Stimulated activated CD4-positive, alpha-beta T cell treated with anti-CD3 and anti-CD28 coated beads, Interleukin-4, amount 100 ng/mL, for 4 hours (primary cell): ENCODE results near the gene FAF2.
"Not testable (repeated sequence)": the region's sequence is repeated elsewhere in the genome, so short reads cannot be mapped to it uniquely, and the experiment has no call there.

ENCODE experiments used
- DNase-seq, 2 experiments: peaks; one replicate each; pipeline ENCODE4 v3.0.0-alpha.2; 2020

Gene FAF2, protein sequence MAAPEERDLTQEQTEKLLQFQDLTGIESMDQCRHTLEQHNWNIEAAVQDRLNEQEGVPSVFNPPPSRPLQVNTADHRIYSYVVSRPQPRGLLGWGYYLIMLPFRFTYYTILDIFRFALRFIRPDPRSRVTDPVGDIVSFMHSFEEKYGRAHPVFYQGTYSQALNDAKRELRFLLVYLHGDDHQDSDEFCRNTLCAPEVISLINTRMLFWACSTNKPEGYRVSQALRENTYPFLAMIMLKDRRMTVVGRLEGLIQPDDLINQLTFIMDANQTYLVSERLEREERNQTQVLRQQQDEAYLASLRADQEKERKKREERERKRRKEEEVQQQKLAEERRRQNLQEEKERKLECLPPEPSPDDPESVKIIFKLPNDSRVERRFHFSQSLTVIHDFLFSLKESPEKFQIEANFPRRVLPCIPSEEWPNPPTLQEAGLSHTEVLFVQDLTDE

GRCh38 chr5:176447978-176448608 lies at the start of gene FAF2:
Gene FAF2 (plus strand): TSS chr5:176448385. CDS start chr5:176448408, 23 bp downstream.
- peak; percentile 96 to 97 for DNase-seq

DNA sequence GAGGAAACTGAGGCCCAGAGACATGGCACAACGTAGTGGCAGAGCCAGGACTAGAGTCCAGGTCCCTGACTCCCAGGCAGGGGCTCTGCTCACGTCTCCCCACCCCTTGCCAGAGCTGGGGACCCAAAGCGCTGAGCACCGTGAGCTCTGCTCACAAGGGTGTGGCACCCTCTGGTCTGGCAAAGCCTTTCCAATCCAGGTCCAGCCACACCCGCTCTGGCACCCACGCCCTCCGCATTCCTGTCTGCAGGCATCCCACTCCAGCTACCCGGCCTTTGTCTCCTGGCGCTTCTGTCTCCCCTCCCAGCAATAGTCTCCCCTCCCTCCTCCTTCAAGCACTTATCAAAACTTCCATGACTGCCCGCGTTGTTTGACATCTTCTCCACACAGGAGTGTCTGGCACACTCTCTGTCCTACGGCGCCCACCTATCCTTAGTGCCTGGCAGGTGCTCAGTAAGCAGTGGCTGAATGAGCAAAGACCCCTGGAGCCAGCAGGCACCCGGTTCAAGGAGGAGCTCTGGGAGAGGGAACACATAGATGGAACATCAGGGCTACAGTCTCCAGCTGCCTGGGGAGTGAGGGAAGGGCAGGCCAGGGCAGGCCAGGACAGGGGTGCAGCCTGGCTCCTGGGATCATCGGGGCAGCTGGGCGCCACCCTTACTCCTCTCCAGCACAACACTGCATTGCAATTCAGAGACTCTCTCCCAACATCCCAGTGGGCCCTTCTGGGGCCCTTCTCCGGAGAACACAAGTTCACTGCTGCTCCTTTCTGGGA lies 47.6 kb upstream of the FAF2 start:
- no peak for DNase-seq

DNA sequence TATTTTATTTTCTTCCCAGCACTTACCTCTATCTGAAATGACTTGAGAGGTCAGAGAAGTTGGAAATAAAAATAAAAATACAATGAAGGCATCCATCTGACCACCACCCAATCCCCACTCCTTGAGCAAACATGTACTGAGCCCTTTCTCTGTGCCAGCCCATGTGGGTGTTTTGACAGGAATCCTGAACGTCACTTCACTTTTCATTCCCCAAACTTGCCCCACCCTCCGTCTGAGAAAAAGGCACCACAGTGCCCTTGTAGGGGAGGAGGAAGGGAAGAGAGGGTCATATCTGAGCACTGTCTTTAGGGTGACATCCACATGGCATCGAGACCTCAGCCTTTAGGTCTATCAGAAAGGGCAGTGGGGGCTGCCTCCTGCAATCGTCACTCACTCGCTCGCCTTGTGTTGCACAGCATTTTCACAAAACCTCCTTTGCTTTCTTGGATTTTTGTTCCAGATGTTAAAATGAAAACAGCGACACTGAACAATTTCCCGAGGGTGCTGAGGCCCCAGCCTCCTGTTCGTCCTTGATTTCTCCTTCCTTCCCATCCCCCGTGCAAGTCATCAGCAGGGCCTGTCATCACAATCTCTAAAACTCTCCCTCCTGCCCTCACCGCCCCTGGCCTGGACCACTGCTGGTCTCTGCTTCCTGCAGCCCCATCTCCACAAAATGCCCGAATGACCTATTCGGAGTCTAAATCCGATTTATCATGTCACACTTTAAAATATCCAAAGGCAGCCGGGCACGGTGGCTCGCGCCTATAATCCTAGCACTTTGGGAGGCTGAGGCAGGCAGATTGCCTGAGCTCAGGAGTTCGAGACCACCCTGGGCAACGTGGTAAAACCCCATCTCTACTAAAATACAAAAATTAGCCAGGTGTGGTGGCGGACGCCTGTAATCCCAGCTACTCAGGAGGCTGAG lies 46.6 kb upstream of the FAF2 start:
- no peak for DNase-seq

- DNase-seq = no peak
These were observed 42.3 kb upstream of the FAF2 start for GRCh38 chr5:176405656-176406435.

DNA sequence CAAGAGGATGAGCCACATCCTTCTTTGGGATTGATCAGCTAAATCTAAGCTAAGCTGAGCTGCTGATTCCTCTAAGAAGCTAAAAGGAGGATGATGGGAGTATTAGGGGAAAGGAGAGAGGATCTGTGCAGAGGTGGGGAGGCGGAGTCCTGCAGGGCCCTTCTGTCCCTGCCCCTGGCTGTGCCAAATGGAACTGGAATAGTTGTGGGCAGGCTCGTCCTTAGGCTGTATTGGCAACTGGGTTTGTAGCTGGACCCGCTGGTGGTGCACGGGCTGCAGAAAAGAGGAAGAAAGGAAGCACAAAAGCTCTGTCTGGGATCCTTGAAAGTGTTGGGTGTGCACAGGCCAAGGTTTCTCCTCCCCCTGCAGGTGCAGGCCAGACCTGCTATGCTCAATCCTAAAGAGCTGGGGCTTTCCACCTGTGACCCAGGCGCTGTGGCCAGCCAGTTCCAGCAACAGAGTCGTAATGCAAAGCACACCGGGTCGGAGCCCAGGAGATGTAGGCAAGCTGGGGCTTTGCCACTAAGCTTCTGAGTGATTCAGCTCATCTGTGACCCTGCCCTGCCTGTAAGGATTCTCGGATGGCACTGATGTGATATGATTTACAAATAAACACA lies 41.6 kb upstream of the FAF2 start:
- no peak for DNase-seq

GRCh38 chr5:176407456-176408251 lies 40.5 kb upstream of the FAF2 start:
- no peak for DNase-seq

DNA sequence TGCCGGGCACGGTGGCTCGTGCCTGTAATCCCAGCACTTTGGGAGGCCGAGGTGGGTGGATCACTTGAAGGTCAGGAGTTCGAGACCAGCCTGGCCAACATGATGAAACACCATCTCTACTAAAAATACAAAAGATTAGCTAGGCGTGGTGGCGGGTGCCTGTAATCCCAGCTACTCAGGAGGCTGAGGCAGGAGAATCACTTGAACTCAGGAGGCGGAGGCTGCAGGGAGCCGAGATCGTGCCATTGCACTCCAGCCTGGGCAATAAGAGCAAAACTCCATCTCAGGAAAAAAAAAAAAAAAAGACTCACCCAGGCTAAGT lies 40.0 kb upstream of the FAF2 start:
- not testable (repeated sequence) for DNase-seq

- DNase-seq = no peak
These were observed 39.6 kb upstream of the FAF2 start for GRCh38 chr5:176408590-176408989.

GRCh38 chr5:176409765-176410164 lies 38.4 kb upstream of the FAF2 start:
- DNase-seq = no peak

- DNase-seq = no peak
These were observed 37.6 kb upstream of the FAF2 start for GRCh38 chr5:176410486-176411180.

DNA sequence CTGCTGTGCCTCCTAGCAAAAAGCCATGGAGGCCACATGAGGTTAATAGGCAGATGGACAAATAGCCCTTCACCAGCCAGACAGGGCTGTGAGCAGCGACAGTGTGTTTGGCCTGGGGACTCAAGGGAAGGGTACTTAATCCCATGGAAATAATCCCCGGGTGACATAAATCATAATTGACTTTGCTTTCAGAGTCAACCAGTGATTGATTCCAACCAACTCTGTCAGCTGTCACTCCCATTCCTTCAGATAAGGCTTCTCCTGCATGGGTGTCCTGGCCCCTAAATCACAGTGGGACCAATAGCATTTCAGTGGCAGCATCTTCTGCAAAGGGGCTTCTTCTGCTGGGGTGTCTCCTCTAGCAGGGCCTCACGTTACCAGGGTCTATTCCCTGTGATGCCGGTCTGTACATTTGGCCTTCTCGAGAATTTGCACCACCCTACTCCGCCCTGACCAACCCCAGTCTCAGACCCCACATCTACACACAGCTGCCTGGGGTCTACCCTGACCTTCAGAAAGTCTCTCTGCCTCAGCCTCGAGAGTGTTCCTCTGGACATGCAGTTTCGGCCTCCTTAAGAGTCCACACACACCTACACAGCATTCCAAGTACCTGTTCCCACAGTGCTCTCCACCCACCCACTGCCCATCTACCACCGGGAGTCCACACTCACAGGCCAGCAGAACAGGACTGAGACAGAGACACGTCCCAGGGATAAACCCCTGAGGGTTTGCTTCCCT lies 35.5 kb upstream of the FAF2 start:
- DNase-seq = no peak

- DNase-seq = no peak
These were observed 35.0 kb upstream of the FAF2 start for GRCh38 chr5:176413255-176413565.

GRCh38 chr5:176413709-176414191 lies 34.4 kb upstream of the FAF2 start:
- DNase-seq = no peak

DNA sequence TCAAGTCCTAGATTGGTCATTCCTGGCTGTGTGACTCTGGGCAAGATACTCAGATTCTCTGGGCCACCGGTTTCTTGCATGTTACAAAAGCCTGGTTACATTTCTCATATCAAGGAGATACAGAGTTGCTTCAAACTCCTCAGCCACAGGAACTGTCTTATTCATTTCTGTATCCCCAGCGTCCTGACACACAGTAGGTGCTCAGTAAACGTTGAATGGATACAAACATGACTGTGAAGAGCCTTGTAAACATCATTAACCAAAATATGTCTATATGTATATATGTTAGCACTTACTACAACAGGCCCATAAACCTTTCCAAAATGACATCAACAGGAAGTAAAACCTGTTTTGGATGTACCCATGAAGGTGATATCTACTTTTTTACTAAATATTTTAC lies 33.5 kb upstream of the FAF2 start:
- DNase-seq = no peak

DNA sequence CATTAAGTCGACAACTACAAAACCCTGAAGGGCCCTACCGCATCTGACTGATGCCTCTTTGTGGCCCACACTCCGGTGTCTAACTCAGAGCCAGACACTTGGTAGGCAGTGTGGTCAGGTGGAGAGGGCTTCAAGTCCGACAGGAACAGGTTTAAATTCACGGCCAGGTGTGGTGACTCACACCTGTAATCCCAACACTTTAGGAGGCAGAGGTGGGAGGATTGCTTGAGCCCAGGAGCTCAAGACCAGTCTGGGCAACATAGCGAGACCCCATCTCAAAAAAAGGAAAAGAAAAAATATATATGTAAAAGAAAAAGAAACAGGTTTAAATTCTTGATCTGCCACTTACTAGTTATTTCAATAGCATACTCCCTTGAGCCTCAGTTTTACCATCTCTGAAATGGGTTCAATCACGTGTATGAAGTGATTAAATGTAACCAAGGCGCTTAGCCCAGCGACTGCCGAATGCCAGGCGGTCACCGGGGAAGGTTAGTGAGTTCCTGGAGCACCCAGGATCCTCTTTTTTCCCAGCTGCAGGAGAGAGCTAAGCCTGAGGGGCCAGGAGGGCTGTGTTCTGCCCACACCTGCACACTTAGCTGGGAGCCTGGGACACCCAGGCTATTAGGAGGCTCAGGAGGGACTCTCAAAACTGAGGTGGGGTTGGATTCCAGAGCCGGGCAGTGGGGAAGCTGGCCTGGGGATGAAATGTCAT lies 32.8 kb upstream of the FAF2 start:
- no peak for DNase-seq

DNA sequence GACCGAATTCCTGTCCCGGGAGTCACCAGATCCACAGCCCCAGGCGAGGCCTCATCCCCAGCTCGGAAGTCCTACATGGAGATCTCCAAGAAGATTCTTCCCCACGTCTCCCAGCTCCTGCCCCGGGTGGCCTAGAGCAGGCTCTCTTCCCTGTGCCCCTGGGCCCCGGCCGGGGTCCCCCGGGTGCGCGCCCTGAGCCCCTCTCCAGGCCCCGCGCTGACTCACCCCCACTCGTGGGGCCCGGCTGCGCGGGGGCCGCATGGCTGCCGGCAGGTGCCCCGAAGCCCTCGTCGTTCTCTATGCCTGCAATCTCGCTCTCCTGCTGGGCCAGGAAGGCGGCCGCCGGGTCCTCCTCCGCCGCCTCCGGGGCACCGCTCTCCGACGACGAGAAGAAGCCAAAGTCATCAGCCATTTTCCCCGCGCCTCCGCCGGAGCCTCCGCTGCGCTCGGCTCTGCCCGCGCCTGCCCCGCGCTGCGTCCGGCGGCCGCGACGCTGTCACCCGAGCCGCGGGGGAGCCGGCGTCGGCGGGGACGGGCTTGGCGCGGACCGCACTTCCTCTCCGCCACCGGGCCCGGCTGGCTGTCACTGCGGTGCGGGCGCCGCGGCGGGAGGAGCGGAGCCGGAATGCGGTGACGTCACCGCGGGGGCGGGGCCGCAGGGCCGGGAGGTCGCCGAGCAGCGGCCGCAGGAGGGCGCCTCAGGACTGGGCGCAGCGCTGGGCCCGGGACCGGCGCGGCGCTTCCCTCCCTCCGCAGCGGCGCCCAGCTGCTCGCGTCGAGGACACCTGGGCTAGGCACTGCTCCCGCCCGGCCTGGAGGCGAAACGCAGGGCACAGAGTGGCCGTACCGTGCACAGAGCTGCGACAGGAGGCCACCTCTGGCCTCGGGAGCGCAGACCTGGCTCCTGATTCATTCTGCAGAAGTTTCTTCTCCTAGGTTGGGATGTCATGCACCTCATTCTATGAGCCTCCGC lies 31.9 kb upstream of the FAF2 start, which contains the start of gene CLTB:
TSS of gene CLTB (minus strand) at position 588 of the 973 bp plus-strand sequence. CDS start at position 412, 176 bp downstream.
- peak; percentile 87 to 96 for DNase-seq

- no peak for DNase-seq
These were observed 31.2 kb upstream of the FAF2 start for GRCh38 chr5:176416965-176417364.
